HG02938 (cell line): Measurements from ENCODE around the gene CR1L.
A peak's percentile ranks its signal among the peaks of the same experiment; 100 is the strongest.
"Not testable (repeated sequence)": the region's sequence is repeated elsewhere in the genome, so short reads cannot be mapped to it uniquely, and the experiment has no call there.

Experiments
- ATAC-seq: cut with Tn5 transposase; IDR thresholded peaks from one replicate; pipeline ENCODE4 v1.9.1; 2021; ENCODE audit warnings: mild to moderate bottlenecking, moderate library complexity; ENCODE audit not compliant: unreplicated experiment

Gene CR1L

GRCh38 chr1:207644852-207645634, at the start of gene CR1L:
Gene CR1L (plus strand): TSS chr1:207645133. CDS start chr1:207645234, 101 bp downstream.
- peak; percentile 91 for ATAC-seq

GRCh38 chr1:207603777-207604176, 41.2 kb upstream of the CR1L start:
- ATAC-seq: no peak

- no peak for ATAC-seq
These were observed 39.2 kb upstream of the CR1L start for GRCh38 chr1:207605444-207606361.

- ATAC-seq: no peak
These were observed 38.6 kb upstream of the CR1L start for GRCh38 chr1:207606362-207606755.

GRCh38 chr1:207612762-207613161, 32.2 kb upstream of the CR1L start:
- ATAC-seq: no peak

GRCh38 chr1:207619871-207620542, 24.9 kb upstream of the CR1L start:
- peak; percentile 99 for ATAC-seq

GRCh38 chr1:207620543-207620893, 24.4 kb upstream of the CR1L start:
- ATAC-seq: no peak

GRCh38 chr1:207625504-207626071, 19.3 kb upstream of the CR1L start:
- not testable (repeated sequence) for ATAC-seq

- no peak for ATAC-seq
These were observed 18.0 kb upstream of the CR1L start for GRCh38 chr1:207626972-207627337.

GRCh38 chr1:207627496-207627895, 17.4 kb upstream of the CR1L start:
- no peak for ATAC-seq

GRCh38 chr1:207628776-207629175, 16.2 kb upstream of the CR1L start:
- ATAC-seq: no peak

GRCh38 chr1:207631137-207631536, 13.8 kb upstream of the CR1L start:
- ATAC-seq: no peak

- ATAC-seq: no peak
These were observed 11.7 kb upstream of the CR1L start for GRCh38 chr1:207633226-207633625.

GRCh38 chr1:207633699-207634289, 11.1 kb upstream of the CR1L start:
- ATAC-seq: not testable (repeated sequence)

GRCh38 chr1:207634293-207634692, 10.6 kb upstream of the CR1L start:
- not testable (repeated sequence) for ATAC-seq

- not testable (repeated sequence) for ATAC-seq
These were observed 9.3 kb upstream of the CR1L start for GRCh38 chr1:207635569-207636186.

- ATAC-seq: not testable (repeated sequence)
These were observed 6.3 kb upstream of the CR1L start for GRCh38 chr1:207638487-207639145.

GRCh38 chr1:207639362-207639761, 5.6 kb upstream of the CR1L start:
- not testable (repeated sequence) for ATAC-seq

GRCh38 chr1:207644166-207644851, 624 bp upstream of the CR1L start:
- ATAC-seq: peak; percentile 10
